Fibroblast of skin of scalp (primary cell): ENCODE data around the gene MYO1F.
"Not testable (repeated sequence)": the region's sequence is repeated elsewhere in the genome, so short reads cannot be mapped to it uniquely, and the experiment has no call there.

ENCODE experiments used
- DNase-seq: peaks from one replicate; pipeline ENCODE4 v3.0.0-alpha.2; 2013

MYO1F gene

GRCh38 chr19:8600064-8600463 lies 22.8 kb upstream of the MYO1F start:
- DNase-seq = no peak

- no peak for DNase-seq
Measured at GRCh38 chr19:8596168-8596567, 18.9 kb upstream of the MYO1F start.

- no peak for DNase-seq
Measured at GRCh38 chr19:8595651-8596050, 18.4 kb upstream of the MYO1F start.

GRCh38 chr19:8593931-8594330 lies 16.7 kb upstream of the MYO1F start:
- peak; percentile 25 for DNase-seq

- DNase-seq = peak; percentile 97
Measured at GRCh38 chr19:8592231-8593009, 15.2 kb upstream of the MYO1F start.

GRCh38 chr19:8589177-8589714 lies 12.0 kb upstream of the MYO1F start:
- DNase-seq = no peak

- DNase-seq = peak; percentile 47
Measured at GRCh38 chr19:8585894-8586750, 8.9 kb upstream of the MYO1F start.

- no peak for DNase-seq
Measured at GRCh38 chr19:8584965-8585893, 8.0 kb upstream of the MYO1F start.

GRCh38 chr19:8580710-8581281 lies 3.6 kb upstream of the MYO1F start:
- peak; percentile 75 for DNase-seq

GRCh38 chr19:8578642-8579265 lies 1.5 kb upstream of the MYO1F start:
- peak; percentile 66 for DNase-seq

GRCh38 chr19:8577741-8578140 lies 499 bp upstream of the MYO1F start:
- no peak for DNase-seq

- no peak for DNase-seq
Measured at GRCh38 chr19:8576273-8576993, 809 bp downstream of the MYO1F start.

GRCh38 chr19:8575467-8575997 lies 1.7 kb downstream of the MYO1F start:
- peak; percentile 55 for DNase-seq

- not testable (repeated sequence) for DNase-seq
Measured at GRCh38 chr19:8574619-8574922, 2.7 kb downstream of the MYO1F start.

- no peak for DNase-seq
Measured at GRCh38 chr19:8573316-8573715, 3.9 kb downstream of the MYO1F start.

- DNase-seq = peak; percentile 65
Measured at GRCh38 chr19:8571006-8571411, 6.2 kb downstream of the MYO1F start.

- peak; percentile 93 for DNase-seq
Measured at GRCh38 chr19:8569066-8569771, 8.0 kb downstream of the MYO1F start.

GRCh38 chr19:8567522-8568172 lies 9.6 kb downstream of the MYO1F start:
- no peak for DNase-seq

GRCh38 chr19:8566855-8567254 lies 10.4 kb downstream of the MYO1F start:
- DNase-seq = no peak
